Natural killer cell (primary cell): ENCODE results near the gene PRKAG2. TPM values are rescaled to one million over a fixed set of nuclear protein-coding genes. Genes with fewer than 3 reads are reported as not detected.
A peak's percentile ranks its signal among the peaks of the same experiment; 100 is the strongest.
"Not testable (repeated sequence)": the region's sequence is repeated elsewhere in the genome, so short reads cannot be mapped to it uniquely, and the experiment has no call there.

Source experiments
- ATAC-seq, 3 donors: fragments of 150-1000 bp in 2 of 3; fragments of 200-7000 bp in 1 of 3; cut with Tn5 transposase; 1 replicate in 1 of 3; 2 replicates in 2 of 3; pipeline ENCODE4 v1.10.0; 2021; ENCODE audit warnings: mild to moderate bottlenecking in 2 of 3, moderate library complexity in 2 of 3
- DNase-seq, 2 donors: peaks; one replicate each; pipeline versions ENCODE4 v3.0.0 to v3.0.0-alpha.2; 2013 to 2021; ENCODE audit warnings: mixed read lengths in 1 of 2
- H3K27ac ChIP-seq: one replicate; pipeline ENCODE4 v1.5.1; 2013; ENCODE audit warnings: mild to moderate bottlenecking, low read length
- H3K27me3 ChIP-seq: one replicate; pipeline ENCODE4 v1.6.1; 2013; ENCODE audit warnings: low read length; ENCODE audit not compliant: control insufficient read depth, insufficient read depth
- H3K36me3 ChIP-seq: one replicate; pipeline ENCODE4 v1.6.1; 2013; ENCODE audit warnings: low read length; ENCODE audit not compliant: control insufficient read depth, insufficient read depth
- H3K4me1 ChIP-seq: one replicate; pipeline ENCODE4 v1.6.1; 2013; ENCODE audit warnings: low read length; ENCODE audit not compliant: control insufficient read depth, insufficient read depth
- H3K4me3 ChIP-seq: one replicate; pipeline ENCODE4 v1.5.1; 2013; ENCODE audit warnings: low read length
- H3K9me3 ChIP-seq: one replicate; pipeline ENCODE4 v1.6.1; 2013; ENCODE audit warnings: low read length; ENCODE audit not compliant: control insufficient read depth, insufficient read depth
- H3K27ac Mint-ChIP-seq, 2 donors: one replicate each; pipeline ENCODE4 v1.8.0; 2022; ENCODE audit warnings: mild to moderate bottlenecking in 2 of 2, mixed read lengths in 2 of 2, moderate library complexity in 1 of 2
- H3K27me3 Mint-ChIP-seq, 2 donors: one replicate each; pipeline ENCODE4 v1.8.0; 2022; ENCODE audit warnings: low read depth in 2 of 2, mixed read lengths in 2 of 2
- H3K36me3 Mint-ChIP-seq: one replicate; pipeline ENCODE4 v1.8.0; 2022; ENCODE audit warnings: mixed read lengths
- H3K4me1 Mint-ChIP-seq, 2 donors: one replicate each; pipeline ENCODE4 v1.8.0; 2022; ENCODE audit warnings: mixed read lengths in 2 of 2
- H3K4me3 Mint-ChIP-seq: one replicate; pipeline ENCODE4 v1.8.0; 2022; ENCODE audit warnings: mild to moderate bottlenecking, moderate library complexity, mixed read lengths
- H3K9me3 Mint-ChIP-seq, 2 donors: one replicate each; pipeline ENCODE4 v1.8.0; 2022; ENCODE audit warnings: mixed read lengths in 2 of 2
- WGBS: methylation state at CpG from one replicate; pipeline ENCODE4 v1.1.7; 2013; ENCODE audit warnings: missing lambda C conversion rate; ENCODE audit not compliant: insufficient coverage; 5-methylcytosine and 5-hydroxymethylcytosine counted together
- intact Hi-C: fragments of 100-400 bp; cut with micrococcal nuclease; formaldehyde crosslinking; loops from one replicate; pipeline ENCODE4 v1.14.2; 2022
- total RNA-seq, 4 donors: library from RNA; stranded (reverse); fragments of 120-200 nt in 1 of 4; gene quantifications; one replicate each; pipeline versions ENCODE4 v1.2.3 to v1.2.4, GENCODE V29; 2013 to 2022
- TF ChIP-seq, protein P1 (sequence below): fragments of 200-600 bp; IDR thresholded peaks from one replicate; pipeline ENCODE4 v1.8.0; 2022; ENCODE audit warnings: antibody characterized with exemption

The PRKAG2 gene
- total RNA-seq, 3 donors from 2014 or later (not counting 1 experiment from before 2014, with no cell fraction given) = 42.6 to 66.5 (median 64.4) TPM

DNA sequence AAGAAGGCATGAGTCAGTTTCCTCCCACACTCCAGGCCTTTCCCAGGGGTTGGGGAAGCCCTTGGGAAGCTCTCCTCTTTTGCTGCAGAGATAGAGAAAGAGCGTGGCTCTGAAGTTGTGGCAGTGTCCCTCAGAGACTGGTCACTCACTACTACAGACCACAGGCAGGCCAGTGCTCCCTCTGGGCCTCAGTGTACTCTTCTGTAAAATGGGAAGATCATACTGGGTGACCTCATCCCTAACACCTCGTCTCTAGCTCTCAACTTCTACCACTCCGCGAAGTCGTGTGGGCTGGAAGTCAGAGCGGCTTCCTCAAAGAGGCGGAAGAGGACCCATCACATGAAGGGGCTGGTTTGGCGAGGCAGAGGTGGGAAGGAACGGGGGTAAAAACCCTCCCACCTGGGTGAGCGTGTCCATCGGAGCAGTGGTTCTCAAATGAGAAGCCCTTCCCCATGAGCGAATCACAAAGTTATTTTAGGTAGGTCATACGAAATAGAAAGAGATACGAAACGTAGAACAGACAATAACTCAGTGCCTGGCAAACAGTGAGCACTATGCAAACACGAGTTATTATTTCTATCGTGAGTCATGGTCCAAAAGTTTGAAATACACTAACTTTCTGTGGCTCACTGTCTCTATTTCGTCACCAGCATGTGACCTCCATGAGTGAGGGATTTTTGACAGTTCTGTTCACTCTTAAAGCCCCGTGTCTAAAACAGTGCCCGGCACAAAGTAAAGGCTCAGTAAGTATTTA, 32.7 kb downstream of the PRKAG2 start:
- peaks cover 19% of the 10 kb centered on the region for H3K4me1 ChIP-seq
- TF ChIP-seq, protein P1, sequence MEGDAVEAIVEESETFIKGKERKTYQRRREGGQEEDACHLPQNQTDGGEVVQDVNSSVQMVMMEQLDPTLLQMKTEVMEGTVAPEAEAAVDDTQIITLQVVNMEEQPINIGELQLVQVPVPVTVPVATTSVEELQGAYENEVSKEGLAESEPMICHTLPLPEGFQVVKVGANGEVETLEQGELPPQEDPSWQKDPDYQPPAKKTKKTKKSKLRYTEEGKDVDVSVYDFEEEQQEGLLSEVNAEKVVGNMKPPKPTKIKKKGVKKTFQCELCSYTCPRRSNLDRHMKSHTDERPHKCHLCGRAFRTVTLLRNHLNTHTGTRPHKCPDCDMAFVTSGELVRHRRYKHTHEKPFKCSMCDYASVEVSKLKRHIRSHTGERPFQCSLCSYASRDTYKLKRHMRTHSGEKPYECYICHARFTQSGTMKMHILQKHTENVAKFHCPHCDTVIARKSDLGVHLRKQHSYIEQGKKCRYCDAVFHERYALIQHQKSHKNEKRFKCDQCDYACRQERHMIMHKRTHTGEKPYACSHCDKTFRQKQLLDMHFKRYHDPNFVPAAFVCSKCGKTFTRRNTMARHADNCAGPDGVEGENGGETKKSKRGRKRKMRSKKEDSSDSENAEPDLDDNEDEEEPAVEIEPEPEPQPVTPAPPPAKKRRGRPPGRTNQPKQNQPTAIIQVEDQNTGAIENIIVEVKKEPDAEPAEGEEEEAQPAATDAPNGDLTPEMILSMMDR = no peak

DNA sequence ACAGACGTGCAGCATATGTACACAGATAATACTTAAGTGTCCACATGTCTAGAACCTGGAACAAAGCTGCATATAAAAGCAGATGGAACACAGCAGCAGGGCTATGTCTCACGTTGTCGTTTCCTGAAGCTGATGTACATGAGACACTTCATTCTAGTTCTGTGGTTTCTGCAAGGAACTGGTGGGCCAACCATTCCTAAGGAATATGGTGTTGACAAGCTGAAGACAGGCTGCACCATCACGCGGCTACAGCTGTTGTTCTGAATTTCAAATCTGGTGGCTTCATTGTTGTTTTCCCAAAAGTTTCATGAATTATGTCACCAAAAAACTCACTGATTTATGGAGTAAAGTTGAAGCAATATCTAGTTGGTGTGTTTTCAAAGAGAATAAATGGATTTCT, 33.7 kb downstream of the PRKAG2 start:
- Histone ChIP-seq H3K36me3 (no peaks in the 10 kb centered on the region), H3K4me3 (no peak overlapping the region), H3K27me3 (no peaks in the 10 kb centered on the region), H3K9me3 (no peaks in the 10 kb centered on the region), H3K4me1 (peaks cover 30% of the 10 kb centered on the region), H3K27ac (no peak overlapping the region)
- H3K9me3 Mint-ChIP-seq = no peaks in the 10 kb centered on the region
- intact Hi-C loops = no loop called here
- no peaks in the 10 kb centered on the region for H3K27me3 Mint-ChIP-seq
- H3K27ac Mint-ChIP-seq = no peak overlapping the region
- 82% methylated on average over 5 of the region's 5 CpGs for WGBS
- TF ChIP-seq, protein P1 = no peak
- no peak overlapping the region for H3K4me3 Mint-ChIP-seq
- H3K36me3 Mint-ChIP-seq = no peaks in the 10 kb centered on the region
- no peak for ATAC-seq
- H3K4me1 Mint-ChIP-seq = peaks cover 7 to 14% of the 10 kb centered on the region in 2 donors
- DNase-seq = no peak

More for the DNA sequence above, 32.7 kb downstream of the PRKAG2 start:
- H3K27me3 Mint-ChIP-seq = no peaks in the 10 kb centered on the region
- H3K4me3 Mint-ChIP-seq = no peak overlapping the region
- 90% methylated on average over 19 of the region's 20 CpGs for WGBS
- H3K9me3 Mint-ChIP-seq = no peaks in the 10 kb centered on the region
- Histone ChIP-seq H3K27me3 (no peaks in the 10 kb centered on the region), H3K9me3 (no peaks in the 10 kb centered on the region), H3K4me3 (no peak overlapping the region), H3K27ac (no peak overlapping the region), H3K36me3 (peaks cover 4% of the 10 kb centered on the region)
- peaks cover 6 to 10% of the 10 kb centered on the region in 2 donors for H3K4me1 Mint-ChIP-seq
- H3K36me3 Mint-ChIP-seq = no peaks in the 10 kb centered on the region
- peak in 1 of 3 donors; percentile 10 for ATAC-seq
- no peak for DNase-seq
- H3K27ac Mint-ChIP-seq = no peak overlapping the region
- intact Hi-C loops = no loop called here

DNA sequence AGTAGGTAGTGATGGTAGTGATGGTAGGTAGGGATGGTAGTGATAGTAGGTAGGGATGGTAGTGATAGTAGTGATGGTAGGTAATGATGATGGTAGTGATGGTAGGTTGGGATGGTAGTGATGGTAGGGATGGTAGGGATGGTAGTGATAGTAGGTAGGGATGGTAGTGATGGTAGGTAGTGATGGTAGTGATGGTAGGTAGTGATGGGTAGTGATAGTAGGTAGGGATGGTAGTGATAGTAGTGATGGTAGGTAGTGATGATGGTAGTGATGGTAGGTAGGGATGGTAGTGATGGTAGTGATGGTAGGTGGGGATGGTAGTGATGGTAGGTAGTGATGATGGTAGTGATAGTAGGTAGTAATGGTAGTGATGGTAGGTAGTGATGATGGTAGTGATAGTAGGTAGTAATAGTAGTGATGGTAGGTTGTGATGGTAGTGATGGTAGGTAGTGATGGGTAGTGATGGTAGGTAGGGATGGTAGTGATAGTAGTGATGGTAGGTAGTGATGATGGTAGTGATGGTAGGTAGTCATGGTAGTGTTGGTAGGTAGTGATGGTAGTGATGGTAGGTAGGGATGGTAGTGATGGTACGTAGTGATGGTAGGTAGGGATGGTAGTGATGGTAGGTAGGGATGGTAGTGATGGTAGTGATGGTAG, 35.4 kb downstream of the PRKAG2 start:
- H3K27ac Mint-ChIP-seq, H3K27me3 Mint-ChIP-seq, H3K27ac ChIP-seq, DNase-seq, H3K36me3 Mint-ChIP-seq, ATAC-seq, H3K27me3 ChIP-seq, H3K36me3 ChIP-seq, intact Hi-C loops, H3K9me3 Mint-ChIP-seq, H3K4me3 Mint-ChIP-seq, H3K9me3 ChIP-seq, H3K4me3 ChIP-seq: not testable (repeated sequence)
- peaks cover 40% of the 10 kb centered on the region for H3K4me1 ChIP-seq
- peaks cover 7 to 24% of the 10 kb centered on the region in 2 donors for H3K4me1 Mint-ChIP-seq
- 95% methylated on average over 1 of the region's 1 CpG for WGBS

DNA sequence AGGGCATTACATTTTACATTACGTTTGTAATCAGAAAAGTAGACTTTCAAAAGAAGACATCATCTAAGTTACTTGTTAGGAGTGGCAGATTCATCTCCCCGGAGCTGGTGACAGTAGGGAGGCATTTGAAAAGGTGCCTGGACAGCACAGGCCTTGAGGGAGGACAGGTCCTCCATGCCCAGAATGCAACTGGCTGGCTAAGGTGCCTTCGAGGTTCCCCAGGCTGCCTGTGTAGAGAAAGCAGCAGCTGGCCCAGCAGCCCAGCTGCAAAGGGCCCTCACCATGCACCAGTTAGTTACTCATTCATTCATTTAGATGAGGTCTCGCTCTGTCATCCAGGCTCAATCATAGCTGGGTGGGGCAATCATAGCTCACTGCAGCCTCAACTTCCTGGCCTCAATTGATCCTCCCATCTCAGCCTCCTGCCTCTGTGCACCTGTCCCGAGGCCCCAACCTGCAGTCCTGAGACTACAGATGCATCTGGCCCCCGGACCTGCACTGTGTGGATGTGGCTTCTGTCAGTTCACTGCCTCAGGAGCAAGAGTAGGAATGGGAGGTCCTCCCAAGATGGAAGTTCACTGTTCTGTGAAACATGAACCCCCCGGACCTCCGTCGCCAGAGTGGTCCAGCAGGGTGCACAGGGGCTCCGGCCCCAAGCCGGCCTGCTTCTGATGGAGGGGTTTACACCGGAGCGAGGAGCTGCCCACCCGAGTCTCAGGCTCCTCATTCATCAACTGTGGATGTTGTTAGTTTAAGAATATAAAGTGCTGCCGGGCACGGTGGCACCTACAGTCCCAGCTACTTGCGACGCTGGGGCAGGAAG, 36.6 kb downstream of the PRKAG2 start:
- peaks cover 7 to 24% of the 10 kb centered on the region in 2 donors for H3K4me1 Mint-ChIP-seq
- peak overlapping the region; percentile 29 to 76 for H3K27ac Mint-ChIP-seq
- ATAC-seq (no peak), DNase-seq (no peak)
- intact Hi-C loops = no loop called here
- no peak overlapping the region for H3K4me3 ChIP-seq
- H3K4me3 Mint-ChIP-seq = peak overlapping the region; percentile 72
- 91% methylated on average over 18 of the region's 18 CpGs for WGBS
- no peaks in the 10 kb centered on the region for H3K9me3 ChIP-seq
- H3K27me3 ChIP-seq = no peaks in the 10 kb centered on the region
- H3K36me3 Mint-ChIP-seq = no peaks in the 10 kb centered on the region
- no peaks in the 10 kb centered on the region for H3K27me3 Mint-ChIP-seq
- H3K9me3 Mint-ChIP-seq = no peaks in the 10 kb centered on the region
- H3K4me1 ChIP-seq = peaks cover 40% of the 10 kb centered on the region
- no peaks in the 10 kb centered on the region for H3K36me3 ChIP-seq
- TF ChIP-seq, protein P1 = no peak
- peak overlapping the region; percentile 71 for H3K27ac ChIP-seq
